ENCODE results near the gene UCK2.

The UCK2 gene

DNA sequence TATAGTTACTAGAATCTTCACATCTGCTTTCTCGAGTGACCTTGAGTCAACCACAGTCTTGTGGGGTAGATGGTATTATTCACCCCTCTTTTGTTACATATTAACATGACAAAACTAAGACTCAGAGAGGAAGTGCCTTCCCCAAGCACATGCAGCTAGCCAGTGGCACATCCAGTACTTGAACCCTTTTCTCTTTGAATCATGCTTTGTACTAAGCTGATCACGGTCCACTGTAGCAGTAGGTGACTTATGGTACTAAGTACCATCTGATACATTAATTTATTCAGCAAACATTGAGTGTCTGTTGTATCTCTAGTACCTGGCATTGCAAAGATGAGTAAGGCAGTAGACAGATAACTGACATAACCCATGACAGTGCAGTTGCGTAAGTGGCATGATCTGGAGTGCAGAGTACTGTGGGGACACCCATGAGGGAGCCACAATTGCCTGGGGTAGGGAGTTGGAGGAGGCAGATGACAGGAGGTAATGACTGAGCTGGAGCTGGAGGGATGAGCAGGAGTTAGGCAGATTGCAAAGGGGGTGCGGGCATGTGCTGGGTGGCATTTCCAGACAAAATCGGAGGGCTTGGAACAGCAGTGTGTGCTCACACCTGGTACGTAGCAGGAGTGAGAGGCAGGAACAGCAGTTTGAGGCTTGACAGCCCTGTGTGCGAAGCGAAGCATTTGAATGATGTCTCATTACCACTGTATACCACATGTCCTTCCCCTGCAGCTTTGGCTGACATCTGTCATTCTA is 29.8 kb downstream of the UCK2 start:
- H3K4me3 Mint-ChIP-seq, result no peak overlapping the region
- no peaks in the 10 kb centered on the region for H3K9me3 Mint-ChIP-seq (ENCODE audit: low read depth)
- peaks cover 4% of the 10 kb centered on the region for H3K36me3 Mint-ChIP-seq
- H3K4me1 Mint-ChIP-seq (ENCODE audit: low read depth), result peaks cover 8% of the 10 kb centered on the region
- peaks cover 2% of the 10 kb centered on the region for H3K27me3 Mint-ChIP-seq
- H3K27ac Mint-ChIP-seq, result no peak overlapping the region

DNA sequence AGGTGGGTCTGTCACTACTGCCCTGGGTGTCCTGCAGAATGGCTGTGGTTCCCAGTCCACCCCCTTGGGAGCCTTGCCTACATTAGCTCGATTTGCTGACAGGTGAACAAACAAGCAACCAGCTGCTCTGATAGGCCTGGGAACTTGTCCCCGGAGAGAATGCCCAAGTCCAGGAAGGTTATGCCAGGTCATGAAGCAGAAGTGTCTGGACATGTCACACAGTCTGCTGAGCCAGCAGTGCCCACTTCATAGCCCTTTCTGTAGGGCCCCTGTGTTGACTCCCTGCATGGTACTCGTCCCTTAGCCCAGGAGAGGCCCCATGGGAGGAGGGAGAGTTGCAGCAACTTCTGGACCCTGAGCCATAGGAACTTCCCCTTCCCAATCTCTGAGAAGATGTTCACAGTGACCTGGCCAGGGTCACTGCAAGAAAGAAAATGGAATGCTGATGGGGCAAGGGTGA is 31.0 kb downstream of the UCK2 start:
- Mint-ChIP-seq H3K36me3 (peaks cover 2% of the 10 kb centered on the region), H3K27ac (no peak overlapping the region), H3K4me1 (ENCODE audit: low read depth) (peaks cover 7% of the 10 kb centered on the region), H3K27me3 (peaks cover 2% of the 10 kb centered on the region), H3K9me3 (ENCODE audit: low read depth) (no peaks in the 10 kb centered on the region), H3K4me3 (no peak overlapping the region)

DNA sequence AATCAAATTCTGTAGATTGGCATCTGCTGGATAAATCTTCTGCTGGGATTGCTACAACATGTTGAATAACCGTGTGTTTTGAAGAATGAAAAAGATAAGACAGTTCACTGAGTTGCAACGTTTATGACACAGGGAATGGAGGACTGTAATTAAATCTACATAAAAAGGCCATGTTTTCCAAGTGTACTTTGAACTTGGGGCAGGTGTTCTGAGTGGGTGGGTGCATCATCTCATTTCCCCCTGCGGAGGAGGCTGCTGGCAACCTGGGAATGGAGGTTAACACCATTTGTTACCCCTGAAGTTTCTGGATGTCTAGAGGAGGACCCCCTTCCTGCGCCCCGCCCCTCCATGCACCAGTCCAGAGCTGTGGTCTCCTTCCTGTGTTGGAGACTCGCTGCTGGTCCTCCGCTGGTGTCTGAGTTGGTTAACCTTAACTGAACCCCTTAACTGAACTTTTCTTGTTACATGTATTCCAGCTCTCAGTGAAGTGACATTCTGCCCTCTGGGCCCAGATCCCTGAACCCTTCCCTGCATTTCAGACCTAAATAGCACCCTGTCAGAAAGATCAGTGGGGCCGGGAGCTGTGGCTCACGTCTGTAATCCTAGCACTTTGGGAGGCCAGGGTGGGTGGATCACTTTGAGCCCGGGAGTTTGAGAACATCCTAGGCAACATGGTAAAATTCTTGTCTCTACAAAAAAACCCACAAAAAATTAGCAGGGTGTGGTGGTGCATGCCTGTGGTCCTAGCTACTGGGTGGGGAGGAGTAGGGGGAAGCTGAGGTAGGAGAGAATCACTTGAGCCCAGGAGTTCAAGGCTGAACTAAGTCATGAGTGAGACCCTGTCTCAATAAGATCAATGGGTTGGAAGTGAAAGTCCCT is 31.8 kb downstream of the UCK2 start:
- Mint-ChIP-seq H3K9me3 (ENCODE audit: low read depth) (no peaks in the 10 kb centered on the region), H3K27ac (no peak overlapping the region), H3K27me3 (peaks cover 2% of the 10 kb centered on the region), H3K4me3 (no peak overlapping the region), H3K4me1 (ENCODE audit: low read depth) (peaks cover 3% of the 10 kb centered on the region), H3K36me3 (peaks cover 2% of the 10 kb centered on the region)

DNA sequence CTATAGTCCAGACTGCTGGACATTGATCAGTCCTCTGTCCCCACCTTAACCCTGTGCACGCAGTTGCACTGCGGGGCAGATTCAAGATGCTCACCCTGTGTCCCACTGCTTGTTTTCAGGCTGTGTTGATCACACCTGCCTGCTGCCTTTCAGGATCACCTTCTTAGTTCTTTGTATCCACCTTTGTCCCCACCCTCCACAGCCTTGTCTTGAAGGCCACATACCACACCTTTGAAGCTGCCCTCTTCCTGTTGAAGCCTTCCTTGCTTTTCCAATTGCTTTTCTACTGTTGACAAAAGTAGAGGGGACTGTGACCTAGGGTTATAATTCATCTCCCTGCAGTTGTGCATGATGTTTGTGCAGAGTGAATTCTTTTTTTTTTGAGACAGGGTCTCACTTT is 32.7 kb downstream of the UCK2 start:
- H3K4me1 Mint-ChIP-seq (ENCODE audit: low read depth), result peaks cover 3% of the 10 kb centered on the region
- no peaks in the 10 kb centered on the region for H3K27me3 Mint-ChIP-seq
- H3K4me3 Mint-ChIP-seq, result no peak overlapping the region
- no peak overlapping the region for H3K27ac Mint-ChIP-seq
- no peaks in the 10 kb centered on the region for H3K9me3 Mint-ChIP-seq (ENCODE audit: low read depth)
- H3K36me3 Mint-ChIP-seq, result peaks cover 4% of the 10 kb centered on the region

DNA sequence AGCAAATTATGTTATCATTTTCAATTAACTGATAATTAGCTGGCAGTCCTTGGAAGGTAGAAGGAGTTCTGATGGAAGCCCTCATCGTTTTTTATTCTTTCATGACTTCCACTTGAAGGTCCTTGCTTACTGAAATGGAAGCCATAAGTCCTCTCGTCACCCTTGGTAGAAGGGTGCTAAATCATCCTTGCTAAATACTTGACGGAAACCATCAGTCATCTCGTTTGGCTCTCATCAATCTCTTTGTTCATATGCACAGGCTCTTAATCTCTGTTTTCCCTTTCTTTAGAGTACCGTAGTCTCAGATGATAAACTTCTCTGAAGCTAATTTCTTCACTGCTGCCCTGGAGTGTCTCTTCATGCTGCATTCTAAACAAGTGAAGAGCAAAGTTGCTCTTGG is 34.5 kb downstream of the UCK2 start:
- no peaks in the 10 kb centered on the region for H3K9me3 Mint-ChIP-seq (ENCODE audit: low read depth)
- no peak overlapping the region for H3K4me3 Mint-ChIP-seq
- no peak overlapping the region for H3K27ac Mint-ChIP-seq

DNA sequence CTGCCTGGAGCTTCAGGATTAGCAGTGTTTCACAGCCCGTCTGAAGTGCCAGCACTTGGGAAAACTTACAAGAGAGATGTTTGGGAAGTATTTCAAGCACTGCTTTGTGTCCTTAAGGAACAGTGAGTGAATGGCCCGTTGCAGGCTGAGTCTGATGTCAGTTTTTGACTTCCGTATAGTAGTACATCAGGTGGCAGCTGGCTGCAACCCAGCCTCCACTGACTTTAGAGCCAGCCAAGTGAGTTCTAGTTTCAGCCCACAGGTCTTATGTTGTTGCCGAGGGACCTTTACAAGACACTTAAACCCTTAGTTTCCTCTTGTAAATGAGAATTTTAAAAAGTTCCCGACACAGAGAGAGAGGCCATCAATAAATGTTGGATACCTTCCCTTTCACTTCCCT is 35.0 kb downstream of the UCK2 start:
- peaks cover 11% of the 10 kb centered on the region for H3K36me3 Mint-ChIP-seq
- H3K9me3 Mint-ChIP-seq (ENCODE audit: low read depth), result no peaks in the 10 kb centered on the region
- no peak overlapping the region for H3K27ac Mint-ChIP-seq
- no peak overlapping the region for H3K4me3 Mint-ChIP-seq
- H3K27me3 Mint-ChIP-seq, result no peaks in the 10 kb centered on the region
- H3K4me1 Mint-ChIP-seq (ENCODE audit: low read depth), result peaks cover 5% of the 10 kb centered on the region

More for the DNA sequence above, 34.5 kb downstream of the UCK2 start:
- peaks cover 11% of the 10 kb centered on the region for H3K36me3 Mint-ChIP-seq
- H3K4me1 Mint-ChIP-seq (ENCODE audit: low read depth), result peaks cover 5% of the 10 kb centered on the region
- H3K27me3 Mint-ChIP-seq, result no peaks in the 10 kb centered on the region

DNA sequence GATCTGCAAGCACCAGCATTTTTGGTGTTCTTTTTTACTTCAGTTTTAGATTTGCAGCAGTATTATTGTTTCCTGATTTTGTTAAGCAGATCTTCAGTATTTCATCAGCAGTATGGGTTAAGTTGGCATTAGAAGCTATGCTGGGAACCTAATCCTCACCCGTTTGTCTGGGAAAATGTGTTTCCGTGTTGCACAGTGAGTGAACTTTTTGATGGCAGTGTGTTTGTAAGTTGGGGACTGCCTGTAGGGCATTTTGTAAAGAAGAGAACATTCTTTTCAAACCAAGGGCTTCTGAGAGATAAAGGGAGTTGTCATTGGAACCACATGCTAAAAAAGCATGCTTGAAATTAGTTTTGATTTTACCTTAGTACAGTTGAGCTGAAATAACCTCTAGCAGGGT is 35.9 kb downstream of the UCK2 start:
- no peaks in the 10 kb centered on the region for H3K9me3 Mint-ChIP-seq (ENCODE audit: low read depth)
- no peaks in the 10 kb centered on the region for H3K27me3 Mint-ChIP-seq
- H3K4me3 Mint-ChIP-seq, result no peak overlapping the region
- H3K4me1 Mint-ChIP-seq (ENCODE audit: low read depth), result peaks cover 5% of the 10 kb centered on the region
- H3K36me3 Mint-ChIP-seq, result peaks cover 11% of the 10 kb centered on the region
- no peak overlapping the region for H3K27ac Mint-ChIP-seq

DNA sequence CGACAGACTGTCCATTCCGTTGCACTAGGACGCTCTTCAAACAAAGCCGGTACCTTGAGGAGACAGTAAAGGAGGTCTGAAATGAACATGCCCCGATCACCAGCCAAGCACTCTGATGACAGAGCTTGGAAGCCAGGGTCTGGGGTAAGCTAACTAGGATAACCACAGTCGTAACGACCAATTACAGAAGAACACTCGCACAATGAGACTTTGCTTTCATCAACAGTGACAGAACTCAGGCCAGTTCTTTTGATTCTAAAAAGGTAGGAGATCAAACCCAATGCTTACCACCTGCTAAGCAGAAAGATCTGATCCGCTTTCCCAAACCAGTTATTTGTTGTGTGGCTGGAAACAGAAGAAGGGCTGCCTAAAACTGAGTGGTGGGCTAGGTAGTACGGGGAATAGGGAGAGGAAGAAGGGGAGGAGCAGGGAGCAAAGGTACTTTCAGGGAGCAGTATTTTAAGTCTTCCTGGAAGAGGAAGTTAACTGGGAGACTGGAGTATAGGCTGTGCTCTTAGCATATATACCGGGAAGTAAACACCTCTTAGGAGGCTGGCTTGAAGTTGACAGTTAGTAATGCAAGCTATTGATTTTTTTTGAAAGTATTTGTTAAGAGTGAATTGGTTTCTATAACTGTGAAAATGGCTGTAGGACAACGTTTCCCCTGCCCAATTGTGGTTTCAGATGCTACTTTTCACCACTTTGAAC is 38.4 kb downstream of the UCK2 start:
- Mint-ChIP-seq H3K4me3 (no peak overlapping the region), H3K4me1 (ENCODE audit: low read depth) (peaks cover 14% of the 10 kb centered on the region), H3K9me3 (ENCODE audit: low read depth) (no peaks in the 10 kb centered on the region), H3K27ac (no peak overlapping the region), H3K36me3 (peaks cover 11% of the 10 kb centered on the region), H3K27me3 (no peaks in the 10 kb centered on the region)

DNA sequence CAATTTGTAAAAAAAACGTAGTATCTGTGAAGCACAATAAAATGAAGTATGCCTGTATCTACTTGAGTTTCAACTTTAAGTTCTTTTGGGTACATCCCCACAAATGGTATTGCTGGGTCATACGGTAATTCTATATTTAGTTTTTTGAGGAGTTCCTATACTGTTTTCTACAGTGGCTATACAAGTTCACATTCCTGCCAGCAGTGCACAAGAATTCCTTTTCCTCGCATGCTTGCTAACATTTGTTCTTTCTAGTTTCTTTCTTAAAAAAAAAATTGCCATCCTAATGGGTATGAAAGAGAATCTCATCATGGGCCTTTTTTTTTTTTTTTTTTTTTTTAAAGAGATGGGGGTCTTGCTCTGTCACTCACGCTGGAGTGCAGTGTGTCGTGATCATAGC is 41.9 kb downstream of the UCK2 start:
- no peak overlapping the region for H3K27ac Mint-ChIP-seq
- peaks cover 36% of the 10 kb centered on the region for H3K4me1 Mint-ChIP-seq (ENCODE audit: low read depth)
- H3K9me3 Mint-ChIP-seq (ENCODE audit: low read depth), result no peaks in the 10 kb centered on the region
- H3K27me3 Mint-ChIP-seq, result no peaks in the 10 kb centered on the region
- peaks cover 8% of the 10 kb centered on the region for H3K36me3 Mint-ChIP-seq
- H3K4me3 Mint-ChIP-seq, result no peak overlapping the region

DNA sequence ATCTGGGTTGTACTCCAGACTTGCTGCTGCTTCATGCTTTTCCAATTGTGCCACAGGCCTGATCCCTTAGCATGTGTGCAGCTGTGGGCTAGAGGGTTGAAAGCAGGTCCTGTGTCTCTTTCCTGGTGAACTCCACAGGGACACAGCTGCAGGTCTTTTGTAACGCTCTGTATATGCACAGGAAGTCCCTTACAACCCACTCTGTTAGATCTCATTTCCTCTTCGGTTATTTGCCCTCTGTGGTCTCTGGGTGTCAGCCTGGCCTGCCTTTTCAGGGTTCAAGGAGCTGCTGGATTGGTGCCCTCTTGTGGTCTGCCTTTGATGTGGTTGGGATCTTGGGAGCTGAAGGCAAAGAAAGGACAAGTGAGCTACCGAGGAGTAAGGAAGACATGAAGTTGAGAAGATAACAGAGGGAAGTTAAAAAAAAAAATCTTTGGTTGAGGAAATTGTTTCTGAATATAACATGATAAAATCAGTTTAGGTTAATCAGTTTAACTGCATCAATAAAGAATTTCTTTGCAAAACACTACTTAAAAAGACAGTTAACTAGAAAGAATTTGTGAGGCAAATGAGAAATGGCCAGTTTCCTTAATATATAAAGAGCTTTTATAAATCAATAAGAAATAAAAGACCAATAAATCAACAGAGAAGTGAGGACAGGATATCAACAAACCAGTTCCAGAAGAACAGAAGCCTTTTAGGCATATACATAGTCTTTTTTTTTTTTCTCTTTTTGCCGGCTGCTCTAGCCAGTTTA is 44.1 kb downstream of the UCK2 start:
- Mint-ChIP-seq H3K36me3 (peaks cover 2% of the 10 kb centered on the region), H3K9me3 (ENCODE audit: low read depth) (no peaks in the 10 kb centered on the region), H3K4me3 (peak overlapping the region; percentile 15), H3K27me3 (peaks cover 2% of the 10 kb centered on the region), H3K27ac (no peak overlapping the region), H3K4me1 (ENCODE audit: low read depth) (peaks cover 53% of the 10 kb centered on the region)

DNA sequence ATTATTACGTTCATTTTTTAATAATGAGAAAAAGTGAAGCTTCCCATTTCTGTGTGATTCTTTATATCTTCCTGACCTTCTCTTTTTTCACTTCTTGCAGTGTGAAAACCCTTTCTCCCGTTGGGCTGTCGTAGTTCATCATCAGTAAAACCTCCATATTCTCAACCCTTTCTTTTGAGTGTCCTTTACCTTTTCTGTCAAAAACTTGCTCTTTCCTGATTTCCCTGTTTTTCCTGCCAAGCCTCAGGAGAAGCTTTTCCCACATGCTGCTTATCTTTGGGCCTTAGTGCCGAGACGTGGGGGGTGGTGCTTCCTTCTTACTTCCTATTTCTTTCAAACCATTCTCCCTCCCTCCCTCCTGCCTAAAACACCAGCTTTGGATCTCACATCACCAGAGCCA is 46.1 kb downstream of the UCK2 start:
- Mint-ChIP-seq H3K36me3 (peaks cover 8% of the 10 kb centered on the region), H3K27ac (no peak overlapping the region), H3K4me1 (ENCODE audit: low read depth) (peaks cover 52% of the 10 kb centered on the region)

DNA sequence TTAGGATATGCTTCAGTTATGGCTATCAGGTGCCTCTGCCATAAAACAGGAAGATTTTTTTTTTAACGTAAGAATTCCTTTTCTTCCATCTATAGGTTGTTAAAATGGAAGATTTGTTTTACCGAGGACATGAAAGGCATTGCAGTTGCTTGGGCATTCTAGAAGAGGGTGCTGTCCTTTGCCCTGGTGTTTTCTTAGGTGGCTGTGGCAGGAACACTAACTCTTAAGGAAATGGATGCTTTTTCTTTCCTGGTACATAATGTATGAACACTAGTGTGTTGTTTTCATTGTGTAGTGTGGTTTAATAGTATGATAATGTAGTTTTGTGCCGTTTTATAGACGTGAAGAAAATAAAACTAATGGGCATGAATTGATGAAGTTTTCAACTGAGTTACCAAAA is 47.2 kb downstream of the UCK2 start:
- H3K27me3 Mint-ChIP-seq, result peaks cover 2% of the 10 kb centered on the region
- H3K4me1 Mint-ChIP-seq (ENCODE audit: low read depth), result peaks cover 53% of the 10 kb centered on the region
- no peaks in the 10 kb centered on the region for H3K9me3 Mint-ChIP-seq (ENCODE audit: low read depth)
- H3K27ac Mint-ChIP-seq, result no peak overlapping the region
- peaks cover 10% of the 10 kb centered on the region for H3K36me3 Mint-ChIP-seq
- no peak overlapping the region for H3K4me3 Mint-ChIP-seq

More for the DNA sequence above, 46.1 kb downstream of the UCK2 start:
- no peaks in the 10 kb centered on the region for H3K9me3 Mint-ChIP-seq (ENCODE audit: low read depth)
- H3K4me3 Mint-ChIP-seq, result no peak overlapping the region
- H3K27me3 Mint-ChIP-seq, result peaks cover 2% of the 10 kb centered on the region

DNA sequence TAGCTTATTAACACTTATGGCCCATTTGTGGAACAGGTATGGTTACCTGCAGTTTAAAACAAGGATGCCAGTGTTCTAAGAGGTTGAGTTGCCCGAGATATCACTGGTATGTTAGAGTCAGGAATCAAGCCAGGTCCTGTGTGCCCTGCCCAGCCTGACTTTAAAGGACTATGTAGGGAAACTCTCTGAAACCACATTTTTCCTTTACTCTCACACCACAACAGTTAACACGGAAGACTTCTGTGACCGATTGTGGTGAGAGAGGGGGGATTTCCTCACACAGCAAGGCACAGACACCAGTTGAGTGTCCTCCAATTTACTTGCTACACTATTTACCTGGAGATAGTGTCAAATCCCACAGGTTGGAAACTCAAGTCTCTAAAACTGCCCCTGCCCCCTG is 47.8 kb downstream of the UCK2 start:
- Mint-ChIP-seq H3K4me1 (ENCODE audit: low read depth) (peaks cover 56% of the 10 kb centered on the region), H3K27ac (no peak overlapping the region)

DNA sequence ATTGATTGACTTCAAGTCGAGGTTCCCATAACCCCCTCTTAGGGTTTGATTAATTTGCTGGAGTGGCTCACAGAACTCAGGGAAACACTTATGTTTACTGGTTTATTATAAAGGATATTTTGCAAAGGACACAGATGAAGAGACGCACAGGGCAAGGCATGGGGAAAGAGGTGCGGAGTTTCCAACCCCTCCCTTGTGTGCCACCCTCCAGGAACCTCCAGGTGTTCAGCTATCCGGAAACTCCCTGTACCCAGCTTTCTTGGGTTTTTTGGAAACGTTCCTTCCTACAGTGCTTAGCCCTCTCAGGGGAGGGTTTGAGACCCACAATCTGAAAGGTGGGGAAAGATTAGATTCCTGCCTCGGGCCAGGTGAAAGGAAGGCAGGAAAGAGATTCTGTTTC is 48.2 kb downstream of the UCK2 start:
- peaks cover 55% of the 10 kb centered on the region for H3K4me1 Mint-ChIP-seq (ENCODE audit: low read depth)
- H3K36me3 Mint-ChIP-seq, result peaks cover 10% of the 10 kb centered on the region
- H3K27ac Mint-ChIP-seq, result no peak overlapping the region
- H3K4me3 Mint-ChIP-seq, result peak overlapping the region; percentile 27
- peaks cover 2% of the 10 kb centered on the region for H3K27me3 Mint-ChIP-seq
- no peaks in the 10 kb centered on the region for H3K9me3 Mint-ChIP-seq (ENCODE audit: low read depth)

More for the DNA sequence above, 47.8 kb downstream of the UCK2 start:
- Mint-ChIP-seq H3K9me3 (ENCODE audit: low read depth) (no peaks in the 10 kb centered on the region), H3K36me3 (peaks cover 10% of the 10 kb centered on the region), H3K27me3 (peaks cover 2% of the 10 kb centered on the region), H3K4me3 (peak overlapping the region; percentile 27)
